ENCODE measurements around the gene CELF4.

DNA sequence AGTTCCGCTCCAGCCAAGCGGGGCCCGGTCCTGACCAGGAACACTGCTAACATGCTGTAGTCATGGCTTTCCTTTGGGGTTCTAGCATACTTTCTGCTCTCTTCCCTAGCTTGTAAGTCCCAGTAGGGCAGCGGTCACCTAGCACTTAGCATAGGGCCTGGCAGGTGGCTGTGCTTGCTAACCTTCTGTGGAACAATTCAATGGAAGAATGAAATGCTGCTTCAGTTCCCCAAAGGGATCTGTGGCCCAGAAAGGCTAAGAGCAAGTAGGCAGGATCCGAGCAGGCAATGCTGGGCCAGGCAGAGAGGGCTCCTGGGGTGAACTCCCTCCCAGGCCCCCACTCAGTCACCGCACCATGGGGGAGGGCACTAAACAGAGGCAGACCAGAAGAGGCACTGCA lies 266.8 kb downstream of the CELF4 start:
- TF ChIP-seq CEBPB (IDR thresholded peaks at IDR 0.05): no peak
- TF ChIP-seq ZBTB7A (IDR thresholded peaks at IDR 0.05; ENCODE audit: low read depth): no peak
- TF ChIP-seq RAD21 (IDR thresholded peaks at IDR 0.05; ENCODE audit: low read depth): no peak
- no peak for TF ChIP-seq EGR1 (IDR thresholded peaks at IDR 0.05)
- TF ChIP-seq, protein P1, sequence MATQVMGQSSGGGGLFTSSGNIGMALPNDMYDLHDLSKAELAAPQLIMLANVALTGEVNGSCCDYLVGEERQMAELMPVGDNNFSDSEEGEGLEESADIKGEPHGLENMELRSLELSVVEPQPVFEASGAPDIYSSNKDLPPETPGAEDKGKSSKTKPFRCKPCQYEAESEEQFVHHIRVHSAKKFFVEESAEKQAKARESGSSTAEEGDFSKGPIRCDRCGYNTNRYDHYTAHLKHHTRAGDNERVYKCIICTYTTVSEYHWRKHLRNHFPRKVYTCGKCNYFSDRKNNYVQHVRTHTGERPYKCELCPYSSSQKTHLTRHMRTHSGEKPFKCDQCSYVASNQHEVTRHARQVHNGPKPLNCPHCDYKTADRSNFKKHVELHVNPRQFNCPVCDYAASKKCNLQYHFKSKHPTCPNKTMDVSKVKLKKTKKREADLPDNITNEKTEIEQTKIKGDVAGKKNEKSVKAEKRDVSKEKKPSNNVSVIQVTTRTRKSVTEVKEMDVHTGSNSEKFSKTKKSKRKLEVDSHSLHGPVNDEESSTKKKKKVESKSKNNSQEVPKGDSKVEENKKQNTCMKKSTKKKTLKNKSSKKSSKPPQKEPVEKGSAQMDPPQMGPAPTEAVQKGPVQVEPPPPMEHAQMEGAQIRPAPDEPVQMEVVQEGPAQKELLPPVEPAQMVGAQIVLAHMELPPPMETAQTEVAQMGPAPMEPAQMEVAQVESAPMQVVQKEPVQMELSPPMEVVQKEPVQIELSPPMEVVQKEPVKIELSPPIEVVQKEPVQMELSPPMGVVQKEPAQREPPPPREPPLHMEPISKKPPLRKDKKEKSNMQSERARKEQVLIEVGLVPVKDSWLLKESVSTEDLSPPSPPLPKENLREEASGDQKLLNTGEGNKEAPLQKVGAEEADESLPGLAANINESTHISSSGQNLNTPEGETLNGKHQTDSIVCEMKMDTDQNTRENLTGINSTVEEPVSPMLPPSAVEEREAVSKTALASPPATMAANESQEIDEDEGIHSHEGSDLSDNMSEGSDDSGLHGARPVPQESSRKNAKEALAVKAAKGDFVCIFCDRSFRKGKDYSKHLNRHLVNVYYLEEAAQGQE (IDR thresholded peaks at IDR 0.05; ENCODE audit: low read depth): no peak

Measured in Ishikawa (cell line).